Stimulated activated CD8-positive, alpha-beta memory T cell treated with anti-CD3 and anti-CD28 coated beads, Interleukin-15, amount 100 ng/mL, for 24 hours (primary cell): ENCODE measurements around the gene AFF3.

ENCODE experiments used
- DNase-seq: peaks from one replicate; pipeline ENCODE4 v3.0.0-alpha.2; 2020; ENCODE audit warnings: low read depth

Gene AFF3

DNA sequence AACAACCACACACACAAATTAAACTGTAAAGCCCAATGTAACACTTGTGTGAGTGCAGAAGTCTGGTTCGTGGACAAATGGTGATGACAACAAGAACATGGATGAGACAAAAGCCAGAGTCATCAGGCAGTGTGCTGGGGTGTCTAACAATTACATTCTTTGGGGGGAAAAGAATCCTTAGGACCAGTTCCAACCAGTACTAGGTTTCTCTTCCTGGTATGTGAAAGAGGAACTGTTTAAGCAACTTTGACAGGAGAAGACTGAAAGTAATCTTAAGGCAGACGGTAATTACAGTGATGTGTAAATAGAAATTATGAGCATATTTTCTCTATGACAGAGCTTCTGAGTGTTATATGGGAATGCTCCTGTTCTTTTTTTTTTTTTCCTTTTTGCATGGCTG is 133.4 kb downstream of the AFF3 start:
- no peak for DNase-seq

DNA sequence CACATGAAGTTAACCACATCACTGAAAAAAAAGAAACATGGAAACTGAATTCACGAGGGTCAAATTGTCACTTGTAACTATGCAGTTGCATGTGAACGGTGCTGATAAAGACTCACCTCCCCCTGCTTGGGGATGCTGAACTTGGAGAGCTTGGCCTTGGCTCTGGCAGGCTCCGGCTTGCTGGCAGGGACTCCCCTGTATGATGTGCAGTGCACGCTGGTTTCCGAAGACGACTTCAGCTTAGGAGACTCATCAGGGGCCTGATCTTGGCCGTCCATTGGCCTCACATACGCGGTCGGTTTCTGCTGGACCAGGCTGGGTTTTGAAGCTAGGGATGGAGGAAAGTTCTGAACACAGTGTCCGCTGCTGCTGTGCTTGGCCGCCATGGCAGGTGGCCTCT is 135.9 kb downstream of the AFF3 start:
- DNase-seq = no peak

DNA sequence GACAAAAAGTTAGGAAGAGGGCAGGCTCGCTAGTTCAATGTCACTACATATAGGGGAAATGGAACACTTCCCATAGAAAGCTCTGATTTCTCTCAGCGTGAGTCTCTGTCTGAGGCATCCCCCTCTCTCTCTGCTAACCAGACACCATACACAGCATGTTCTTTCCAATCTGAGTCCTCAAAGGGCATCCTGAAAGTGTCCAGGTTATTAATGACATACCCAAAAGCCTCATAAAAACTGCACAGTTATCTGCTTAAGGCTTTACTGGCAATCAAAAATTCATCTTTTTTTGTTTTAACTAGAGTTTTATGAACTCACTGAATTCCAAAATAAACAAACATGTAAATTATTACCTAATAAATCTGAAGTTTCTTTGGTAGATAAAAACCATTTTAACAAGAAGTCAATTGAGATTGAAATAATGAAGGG is 137.4 kb downstream of the AFF3 start:
- DNase-seq = no peak

DNA sequence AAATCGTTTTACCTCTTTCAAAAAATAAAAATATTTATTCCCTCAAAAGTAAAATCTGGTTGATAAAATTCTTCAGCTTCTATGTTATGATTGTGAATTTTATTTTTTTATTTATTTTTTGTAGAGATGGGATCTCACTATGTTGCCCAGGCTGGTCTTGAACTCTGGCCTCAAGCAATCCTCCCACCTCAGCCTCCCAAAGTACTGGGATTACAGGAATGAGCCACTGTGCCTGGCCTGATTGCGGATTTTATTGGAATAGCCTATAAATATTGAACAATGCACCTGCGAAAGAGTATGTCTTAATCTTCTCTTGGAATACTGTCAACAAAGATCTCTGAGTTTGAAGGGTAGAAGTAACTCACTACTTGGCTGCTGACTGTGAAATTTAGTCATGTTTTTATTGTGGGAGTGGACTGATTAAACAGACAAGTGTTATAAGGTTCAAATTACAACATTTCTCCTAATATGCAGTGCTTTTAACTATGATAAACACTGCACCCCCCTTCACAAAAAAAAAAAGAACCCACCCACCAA is 138.0 kb downstream of the AFF3 start:
- DNase-seq = no peak

DNA sequence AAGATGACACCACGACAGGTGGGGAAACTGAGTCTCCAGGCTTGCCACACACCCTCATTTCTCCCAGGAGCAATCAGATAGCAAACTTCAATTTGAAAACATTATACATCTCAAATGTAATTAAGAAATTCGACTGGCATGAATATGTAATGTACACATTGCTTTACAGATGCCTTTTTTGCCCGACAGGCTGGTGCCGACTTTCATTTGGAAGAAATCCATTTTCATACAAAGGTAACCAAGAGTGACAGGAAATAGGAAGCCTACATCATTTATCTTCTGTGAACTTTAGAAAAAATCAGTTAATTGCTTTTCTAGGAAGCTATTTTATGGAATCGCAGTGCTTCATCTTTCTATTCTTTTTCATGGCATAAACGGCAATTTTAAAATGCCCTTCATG is 140.3 kb downstream of the AFF3 start:
- DNase-seq = no peak

DNA sequence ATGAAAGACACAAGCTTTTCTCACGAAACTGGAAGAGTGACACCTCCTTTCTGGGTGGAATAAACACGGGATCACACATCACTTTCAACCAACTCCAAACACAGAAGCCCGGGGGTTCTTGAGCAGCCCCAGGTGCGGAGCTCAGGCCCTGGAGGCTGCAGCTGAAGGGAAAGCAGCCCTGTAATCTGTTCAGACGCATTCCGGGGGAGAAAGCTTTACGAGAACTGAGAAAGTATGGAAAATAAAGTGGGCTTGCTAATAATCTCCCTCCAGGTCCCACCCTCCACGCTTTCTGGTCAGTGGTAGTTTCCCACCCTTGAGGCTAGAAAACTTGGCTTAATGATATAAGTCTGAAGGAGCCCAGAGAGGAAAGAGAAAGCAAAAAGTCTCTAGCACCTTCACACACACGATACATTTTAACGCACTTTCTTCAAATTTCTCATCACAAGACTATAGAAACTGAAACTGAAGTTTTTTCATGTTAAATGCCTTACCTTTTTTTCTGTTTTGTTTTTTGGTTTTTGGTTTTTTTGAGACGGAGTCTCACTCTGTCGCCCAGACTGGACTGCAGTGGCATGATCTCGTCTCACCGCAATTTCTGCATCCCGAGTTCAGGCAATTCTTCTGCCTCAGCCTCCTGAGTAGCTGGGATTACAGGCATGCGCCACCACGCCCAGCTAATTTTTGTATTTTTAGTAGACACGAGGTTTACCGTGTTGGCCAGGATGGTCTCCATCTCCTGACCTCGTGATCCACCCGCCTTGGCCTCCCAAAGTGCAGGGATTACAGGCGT is 141.3 kb downstream of the AFF3 start:
- DNase-seq = no peak

DNA sequence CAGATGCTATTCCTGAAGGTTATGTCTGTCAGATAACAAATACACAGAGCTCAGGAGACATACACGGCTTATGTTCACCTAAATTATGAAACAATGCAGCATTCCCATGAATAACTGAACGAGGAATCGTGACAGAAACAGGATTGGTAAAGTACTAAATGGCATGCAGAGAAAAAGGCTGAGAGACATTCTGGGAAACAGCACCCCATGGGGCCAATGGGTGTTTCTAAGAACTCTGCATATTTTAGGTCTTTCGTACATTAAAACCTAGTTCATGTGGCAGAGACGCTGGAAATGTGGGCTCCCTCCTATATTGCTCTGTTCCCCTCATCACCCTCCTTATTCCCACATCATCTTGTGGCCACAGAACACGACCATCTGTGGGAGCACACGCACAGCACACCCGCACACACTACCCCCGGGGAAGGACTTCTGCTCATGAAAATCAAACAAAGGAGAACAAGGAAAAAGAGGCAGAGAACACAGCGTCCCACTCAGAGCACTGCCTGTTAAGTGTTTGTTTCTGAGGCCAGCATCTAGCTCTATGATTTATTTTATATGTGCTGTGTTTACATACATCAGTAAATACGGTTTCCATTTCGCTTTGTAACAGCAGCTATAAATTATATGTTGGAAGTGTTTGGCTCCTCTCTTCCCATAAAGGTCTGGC is 143.6 kb downstream of the AFF3 start:
- no peak for DNase-seq

DNA sequence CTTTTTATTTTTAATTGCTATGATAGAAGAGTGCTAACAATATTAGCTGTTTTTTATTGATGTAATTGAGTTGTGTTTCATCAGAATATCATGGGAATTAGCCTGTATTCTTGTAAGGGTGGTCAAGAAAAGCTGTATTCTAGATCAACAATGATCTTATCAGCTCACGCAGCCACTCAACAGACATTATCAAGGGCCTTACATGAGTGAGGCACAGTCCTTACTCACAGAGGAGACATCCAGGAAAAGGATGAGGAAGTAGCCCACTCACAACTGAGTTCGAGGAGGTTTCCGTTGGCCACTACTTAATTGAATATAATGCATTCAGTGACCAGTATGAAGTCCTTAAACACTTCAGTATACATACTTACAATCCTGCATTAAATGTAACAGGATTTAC is 152.5 kb downstream of the AFF3 start:
- no peak for DNase-seq

DNA sequence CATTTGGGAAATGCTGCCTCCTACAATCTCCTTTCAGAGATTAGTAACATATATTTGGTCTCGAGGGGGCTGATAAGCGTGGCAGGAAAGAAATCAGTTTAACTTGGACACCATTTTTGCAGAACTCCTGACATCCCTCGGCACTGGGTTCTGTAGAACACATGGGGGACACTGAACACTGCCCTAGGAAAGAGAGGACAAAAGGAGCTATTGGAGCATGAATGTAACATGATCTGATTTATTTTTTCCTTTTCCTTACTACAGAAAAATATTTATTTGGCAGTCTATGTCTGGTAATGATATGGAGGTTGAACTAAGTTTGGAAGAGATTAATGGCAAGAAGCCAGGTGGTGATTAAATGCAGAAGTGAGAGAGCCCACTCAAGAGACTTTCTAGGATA is 153.8 kb downstream of the AFF3 start:
- DNase-seq = no peak

DNA sequence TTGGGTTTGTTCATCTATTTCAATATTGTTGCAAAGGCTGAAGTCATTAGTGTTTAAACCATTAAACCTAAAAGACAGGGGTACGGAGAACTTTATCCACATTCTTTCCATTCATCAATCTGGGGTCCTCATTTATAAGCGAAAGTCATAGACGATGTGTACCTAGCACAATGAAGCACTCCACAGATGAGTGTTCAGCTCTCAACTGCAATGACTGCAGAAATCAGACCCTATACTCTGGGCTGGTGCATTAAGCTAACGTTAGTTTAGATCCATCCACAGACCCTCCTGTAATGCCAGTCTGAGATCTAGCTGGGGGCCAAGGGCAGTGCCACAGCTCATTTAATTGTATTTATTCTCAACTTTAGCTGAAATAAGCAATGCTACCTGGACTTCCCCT is 155.2 kb downstream of the AFF3 start:
- no peak for DNase-seq

DNA sequence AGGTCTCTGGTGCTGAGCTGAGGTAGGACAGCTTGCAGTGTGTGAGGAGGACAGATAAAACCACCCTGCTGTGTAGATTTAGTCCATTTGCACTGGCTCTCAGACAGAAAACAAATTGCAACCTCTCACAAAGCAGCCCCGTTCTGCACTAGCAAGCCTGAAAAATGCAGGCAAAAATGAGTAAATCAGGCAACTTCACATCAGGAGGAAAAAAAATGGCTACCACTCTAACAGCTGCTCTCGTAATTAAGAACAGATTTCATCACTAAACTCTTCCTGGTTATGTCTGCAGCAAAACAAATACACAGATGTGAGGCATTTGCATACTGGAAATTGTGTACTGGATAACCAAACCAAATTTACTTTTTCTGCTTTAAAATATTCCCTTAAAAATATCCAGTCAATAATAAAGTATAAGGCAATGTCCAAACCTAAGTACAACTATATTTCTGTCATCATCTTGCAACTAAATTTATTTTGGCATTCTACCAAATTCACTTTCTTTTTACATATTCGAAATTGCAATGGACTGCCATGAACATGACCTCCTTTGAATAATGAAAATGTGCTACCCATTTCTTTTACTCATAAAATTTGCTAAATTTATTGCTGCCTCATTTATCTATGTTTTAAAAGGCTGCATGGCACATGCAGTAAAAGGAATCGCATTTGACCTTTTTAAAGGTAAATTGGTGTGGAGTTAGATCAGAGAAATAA is 157.4 kb downstream of the AFF3 start:
- DNase-seq = no peak

DNA sequence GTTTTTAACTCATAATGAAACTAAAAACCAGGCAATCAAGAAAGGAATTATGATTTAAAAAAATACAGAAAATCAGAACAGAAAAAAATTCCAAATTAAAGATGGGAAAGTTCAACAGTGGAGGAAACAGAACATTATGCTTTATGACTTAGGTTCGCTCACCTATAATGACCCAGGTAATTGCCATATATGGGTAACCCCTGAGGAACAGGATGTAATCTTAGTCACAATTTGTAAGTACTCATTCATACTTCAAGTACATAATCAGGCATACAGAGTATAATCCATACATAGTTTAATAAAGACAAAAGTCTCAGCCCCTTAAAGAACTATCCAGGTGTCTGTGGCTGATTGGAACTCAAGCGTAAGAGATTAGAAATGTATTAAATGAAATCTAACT is 159.6 kb downstream of the AFF3 start:
- DNase-seq = no peak

DNA sequence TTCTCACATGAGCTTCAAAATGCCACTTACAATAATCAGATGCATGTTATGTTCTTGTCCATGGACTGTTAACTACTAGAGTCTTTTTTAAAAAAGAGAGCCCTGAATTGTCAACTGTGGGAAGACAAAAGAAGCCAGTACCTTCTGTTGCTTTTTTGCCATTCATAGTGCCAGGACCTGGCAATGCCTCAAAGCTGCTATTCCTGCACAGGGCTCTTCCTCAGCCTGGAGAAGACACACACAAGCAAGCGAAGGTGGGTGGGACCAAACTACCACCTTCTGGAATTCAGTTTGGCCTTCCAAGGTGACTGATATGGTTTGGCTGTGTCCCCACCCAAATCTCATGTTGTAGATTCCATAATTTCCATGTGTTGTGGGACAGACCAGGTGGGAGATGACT is 160.6 kb downstream of the AFF3 start:
- DNase-seq = no peak

DNA sequence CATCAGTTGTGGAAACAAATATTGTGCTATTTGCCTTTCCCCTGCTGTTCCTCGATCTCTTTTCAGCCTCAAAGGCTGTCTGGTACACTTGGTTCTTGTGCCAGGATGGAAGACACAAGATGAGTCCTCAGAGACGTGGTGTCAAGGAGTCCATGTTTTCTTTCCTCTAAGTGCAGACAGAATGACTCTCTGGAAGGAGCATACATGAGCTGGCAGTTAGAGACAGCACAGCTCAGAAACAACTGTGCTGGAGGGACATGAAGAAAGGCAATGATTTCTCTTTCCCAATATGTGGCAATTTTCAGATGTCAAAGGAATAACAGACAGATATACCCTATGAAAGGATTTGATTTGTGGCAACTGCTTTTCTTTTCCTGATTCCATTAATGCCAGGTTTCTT is 162.2 kb downstream of the AFF3 start:
- no peak for DNase-seq

DNA sequence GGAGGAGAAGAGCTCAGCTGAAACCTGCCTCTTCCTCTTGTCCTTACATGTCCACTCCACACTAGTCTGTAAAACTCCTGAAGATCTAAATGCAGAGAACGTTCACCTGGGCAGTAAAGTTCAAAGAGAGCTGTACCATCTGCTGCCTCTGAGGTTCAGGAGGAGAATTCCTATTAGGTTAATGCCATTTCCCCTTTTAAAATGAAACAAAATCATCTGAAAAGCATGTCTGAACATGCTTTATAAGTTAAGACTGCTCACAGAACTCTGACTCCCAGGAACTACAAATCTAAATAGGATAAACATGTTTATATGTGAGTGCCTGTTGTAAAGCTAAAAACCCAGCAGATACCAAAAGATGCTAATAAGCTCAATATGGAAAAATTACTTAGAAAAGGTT is 164.4 kb downstream of the AFF3 start:
- DNase-seq = no peak

DNA sequence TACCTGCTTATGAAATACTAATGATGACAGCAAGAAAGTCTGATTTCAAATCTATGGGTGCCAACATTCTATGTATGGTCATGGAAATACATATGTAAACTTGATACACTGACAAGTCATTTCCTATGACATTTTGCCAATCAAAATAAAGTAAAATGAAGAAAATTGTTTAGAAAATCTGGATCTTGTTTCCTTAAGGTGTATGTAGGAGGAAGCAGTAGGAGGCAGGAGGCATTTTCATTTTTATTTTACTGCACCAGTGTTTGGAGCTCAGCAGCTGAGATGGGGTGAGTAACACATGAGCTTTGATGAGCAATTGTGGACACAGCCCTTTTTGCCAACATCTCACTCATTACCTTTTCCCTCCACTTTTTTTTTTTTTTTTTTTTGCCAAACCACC is 167.0 kb downstream of the AFF3 start:
- DNase-seq = no peak

DNA sequence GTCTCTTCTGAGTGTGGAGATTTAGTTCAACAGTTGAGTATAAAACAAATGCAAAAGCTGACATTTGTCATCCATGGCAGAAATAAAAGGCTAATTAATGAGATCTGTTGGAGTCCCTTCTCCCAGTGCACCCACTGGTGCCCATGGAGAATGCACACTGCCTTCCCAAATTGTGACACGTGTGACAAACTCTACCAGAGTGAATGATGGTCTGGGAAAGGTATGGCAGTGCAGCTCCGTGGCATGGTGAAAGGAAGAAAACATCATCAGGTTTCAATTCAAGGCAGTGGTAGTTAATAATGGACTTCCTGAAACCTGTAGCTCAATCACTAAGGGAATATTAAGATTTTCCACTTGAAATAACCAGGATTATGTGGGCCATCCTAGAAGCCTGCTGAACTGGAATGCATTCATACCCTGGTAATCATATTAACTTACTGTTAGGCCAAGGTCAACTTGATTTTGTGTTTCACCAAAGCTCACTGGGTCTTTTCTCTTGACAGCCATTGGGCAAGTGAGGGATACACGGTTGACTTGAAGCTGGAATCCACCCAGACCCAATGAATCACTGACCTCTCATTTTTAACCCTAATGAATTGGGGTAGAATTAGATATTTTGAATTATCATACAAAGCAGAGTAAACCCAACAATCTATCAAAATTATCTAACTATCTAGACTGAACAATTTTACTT is 167.6 kb downstream of the AFF3 start:
- no peak for DNase-seq

DNA sequence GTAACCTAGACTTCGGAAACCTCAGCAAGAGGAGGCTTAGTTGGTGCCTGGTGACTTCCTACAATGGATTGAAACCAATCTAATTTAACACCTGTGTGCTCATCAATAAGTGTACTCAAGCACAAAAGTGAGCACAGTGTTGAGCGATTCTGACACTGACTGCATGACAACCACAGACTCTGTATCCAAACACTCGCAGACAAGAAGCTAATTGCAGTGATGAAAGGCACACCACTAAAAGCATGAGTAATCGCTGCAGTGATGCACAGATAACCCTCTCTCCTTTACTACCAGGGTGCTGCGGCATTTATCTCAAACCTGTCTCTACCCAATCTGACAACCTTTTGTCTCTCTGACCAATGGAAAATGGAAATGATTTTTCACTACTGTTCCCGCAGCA is 168.1 kb downstream of the AFF3 start:
- no peak for DNase-seq

DNA sequence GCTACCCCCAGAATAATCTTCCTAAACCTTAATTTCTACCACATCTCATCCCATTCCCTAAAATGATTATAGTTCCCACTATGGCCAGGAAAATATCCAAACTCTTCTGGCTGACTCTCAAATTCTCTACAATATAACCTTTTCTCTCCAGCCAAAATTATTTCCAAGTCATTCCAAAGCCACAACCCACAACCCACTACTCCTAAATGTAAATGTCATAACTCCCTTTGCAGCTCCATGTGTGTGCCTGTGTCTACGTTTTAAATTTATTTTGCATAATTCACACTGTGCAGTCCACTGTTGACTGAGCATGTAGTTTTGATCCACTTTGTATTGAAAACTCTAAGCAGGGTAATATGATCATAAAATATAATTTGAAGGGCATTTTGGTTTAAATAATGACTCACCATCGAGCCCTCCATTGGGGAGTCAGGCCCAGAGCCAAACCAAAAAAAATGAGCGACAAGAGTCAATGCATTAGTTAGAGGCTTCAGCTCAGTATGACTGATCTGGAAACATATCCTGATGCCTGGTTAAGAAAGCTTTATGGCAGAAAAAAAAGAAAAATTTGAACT is 171.0 kb downstream of the AFF3 start:
- no peak for DNase-seq

DNA sequence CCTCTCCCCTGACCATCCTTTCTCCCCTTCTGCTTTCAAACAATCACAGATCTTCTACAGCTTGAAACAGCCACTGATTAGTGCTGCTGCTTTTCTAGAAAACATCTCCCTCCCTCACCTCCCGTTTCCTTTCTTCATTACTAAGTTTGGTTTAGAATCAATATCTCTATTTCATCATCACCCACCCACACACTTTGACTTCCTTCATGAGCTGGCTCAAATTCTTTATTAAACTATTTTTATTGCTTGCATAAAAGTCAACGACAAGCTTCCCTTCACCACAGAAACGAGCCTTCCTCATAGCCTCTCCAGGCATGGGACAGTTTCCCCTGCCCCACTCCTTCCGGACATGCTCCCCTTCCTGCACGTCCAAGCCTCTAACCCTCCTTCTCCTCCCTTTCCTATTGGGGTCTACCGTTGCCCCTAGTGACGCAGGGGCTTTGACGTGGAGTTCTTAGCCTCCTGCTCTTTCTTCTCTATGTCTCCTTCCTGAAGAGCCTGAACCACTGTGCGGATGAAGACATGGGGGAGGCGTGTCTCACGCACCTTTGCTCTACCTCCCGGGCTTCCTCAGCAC is 172.0 kb downstream of the AFF3 start:
- DNase-seq = no peak

DNA sequence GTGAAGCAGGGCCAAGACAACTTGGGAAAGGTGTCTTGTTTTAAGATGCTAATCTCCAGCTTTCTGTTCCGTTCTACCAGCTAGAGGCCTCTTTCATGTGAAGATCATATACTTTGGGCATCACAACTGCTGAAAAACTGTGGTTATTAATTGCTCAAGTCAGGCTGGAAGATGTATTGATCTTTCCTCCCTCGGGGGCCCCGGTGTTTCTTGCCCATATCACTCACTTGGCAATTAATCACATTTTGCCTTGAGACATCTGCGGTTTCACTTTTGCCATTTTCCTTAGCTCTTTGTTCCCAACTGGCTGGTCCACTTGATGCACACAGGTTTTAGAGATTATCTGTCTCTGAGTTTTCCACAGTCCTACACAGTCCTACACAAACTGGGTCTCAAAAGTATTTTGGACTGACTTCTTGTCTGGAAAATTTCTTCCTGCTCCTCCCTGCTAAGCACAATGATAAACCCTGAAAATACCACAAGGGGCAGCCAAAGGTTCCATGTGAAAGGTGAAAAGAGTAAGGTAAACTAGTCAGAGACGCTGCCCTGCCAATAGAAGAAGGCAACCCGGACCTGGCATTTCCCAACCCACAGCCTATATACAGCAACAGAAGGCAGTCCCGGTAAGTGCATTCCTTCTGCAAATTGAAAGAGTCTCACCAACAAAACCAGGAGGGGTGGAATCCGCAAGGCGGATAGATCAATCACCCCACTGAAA is 181.0 kb downstream of the AFF3 start:
- DNase-seq = no peak
